ENCODE data around the gene DLGAP1. TPM values are rescaled to one million over a fixed set of nuclear protein-coding genes. Genes with fewer than 3 reads are reported as not detected.

DLGAP1 gene
- total RNA-seq, 4 donors from 2014 or later: 0.13 to 6.2 (median 0.53) TPM

DNA sequence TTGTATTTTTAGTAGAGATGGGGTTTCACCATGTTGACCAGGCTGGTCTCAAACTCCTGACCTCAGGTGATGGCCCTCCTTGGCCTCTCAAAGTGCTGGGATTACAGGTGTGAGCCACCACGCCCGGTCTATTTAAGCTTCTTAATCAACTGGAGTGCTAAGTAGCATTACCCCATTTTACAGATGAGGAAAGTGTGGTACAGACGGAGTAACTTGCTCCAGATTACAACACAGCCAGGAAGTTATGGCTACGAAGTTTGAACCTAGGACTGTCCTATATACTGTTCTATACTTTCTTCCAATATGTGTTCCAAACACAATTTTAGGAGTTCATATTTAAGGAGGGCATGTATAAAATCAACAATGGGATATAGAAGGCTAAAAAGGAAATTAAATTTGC, 807.5 kb downstream of the DLGAP1 start:
- ATAC-seq: no peak
- H3K36me3 ChIP-seq: no peaks in the 10 kb centered on the region

DNA sequence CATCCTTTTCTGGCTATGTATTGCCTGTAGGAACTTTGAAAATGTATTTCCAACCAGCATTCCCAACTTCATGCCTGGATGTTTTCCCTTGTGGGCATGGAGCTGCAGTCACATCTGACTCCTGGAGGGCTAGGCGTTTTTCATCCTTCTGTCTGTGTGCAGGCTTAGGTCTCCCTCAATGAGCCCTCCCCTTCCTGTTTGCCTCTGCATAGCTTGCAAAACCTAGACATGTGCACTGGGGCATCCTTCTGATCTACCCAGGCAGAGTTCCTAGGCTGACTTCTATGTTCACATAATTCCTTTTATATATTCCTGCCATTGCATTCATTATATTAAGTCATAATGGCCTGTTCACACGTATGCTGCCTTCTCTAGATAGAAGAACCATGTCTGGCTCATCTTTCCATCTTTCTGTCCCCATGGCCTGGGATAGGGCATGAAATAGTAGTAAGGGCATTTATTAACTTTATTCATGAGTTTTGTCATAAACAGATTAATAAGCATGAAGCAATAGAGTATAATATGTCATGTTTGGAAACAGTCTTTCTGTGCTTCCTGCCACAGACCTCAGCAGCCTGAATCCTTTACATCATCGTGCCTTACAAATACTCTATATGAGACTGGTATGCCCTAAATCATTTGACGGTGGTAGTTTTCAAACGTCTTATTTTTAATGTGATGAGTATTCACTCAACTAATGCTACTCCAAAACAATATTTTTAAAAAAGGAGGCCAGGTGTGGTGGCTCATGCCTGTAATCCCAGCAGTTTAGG, 809.5 kb downstream of the DLGAP1 start:
- Histone ChIP-seq H3K4me1 (no peaks in the 10 kb centered on the region), H3K36me3 (no peaks in the 10 kb centered on the region), H3K27ac (no peak overlapping the region), H3K9me3 (no peaks in the 10 kb centered on the region), H3K27me3 (no peaks in the 10 kb centered on the region), H3K4me3 (no peak overlapping the region)
- DNase-seq (no peak), ATAC-seq (no peak)
- intact Hi-C loops (cut with DNase I; ENCODE audit: low total_unique reads): no loop called here
- TF ChIP-seq, protein P1, sequence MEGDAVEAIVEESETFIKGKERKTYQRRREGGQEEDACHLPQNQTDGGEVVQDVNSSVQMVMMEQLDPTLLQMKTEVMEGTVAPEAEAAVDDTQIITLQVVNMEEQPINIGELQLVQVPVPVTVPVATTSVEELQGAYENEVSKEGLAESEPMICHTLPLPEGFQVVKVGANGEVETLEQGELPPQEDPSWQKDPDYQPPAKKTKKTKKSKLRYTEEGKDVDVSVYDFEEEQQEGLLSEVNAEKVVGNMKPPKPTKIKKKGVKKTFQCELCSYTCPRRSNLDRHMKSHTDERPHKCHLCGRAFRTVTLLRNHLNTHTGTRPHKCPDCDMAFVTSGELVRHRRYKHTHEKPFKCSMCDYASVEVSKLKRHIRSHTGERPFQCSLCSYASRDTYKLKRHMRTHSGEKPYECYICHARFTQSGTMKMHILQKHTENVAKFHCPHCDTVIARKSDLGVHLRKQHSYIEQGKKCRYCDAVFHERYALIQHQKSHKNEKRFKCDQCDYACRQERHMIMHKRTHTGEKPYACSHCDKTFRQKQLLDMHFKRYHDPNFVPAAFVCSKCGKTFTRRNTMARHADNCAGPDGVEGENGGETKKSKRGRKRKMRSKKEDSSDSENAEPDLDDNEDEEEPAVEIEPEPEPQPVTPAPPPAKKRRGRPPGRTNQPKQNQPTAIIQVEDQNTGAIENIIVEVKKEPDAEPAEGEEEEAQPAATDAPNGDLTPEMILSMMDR (IDR thresholded peaks at IDR 0.05 in 4 of 5, conservative IDR thresholded peaks at IDR 0.05 in 1 of 5): no peak
- no peak for TF ChIP-seq POLR2A (IDR thresholded peaks at IDR 0.05)
- in situ Hi-C loops (cut with MboI; ENCODE audit: low sequenced_read_pairs in 4 of 4): no loop called here

More for the DNA sequence above, 807.5 kb downstream of the DLGAP1 start:
- Histone ChIP-seq H3K4me3 (no peak overlapping the region), H3K27ac (no peak overlapping the region), H3K4me1 (no peaks in the 10 kb centered on the region), H3K9me3 (no peaks in the 10 kb centered on the region), H3K27me3 (no peaks in the 10 kb centered on the region)
- no peak for TF ChIP-seq POLR2A (IDR thresholded peaks at IDR 0.05)
- TF ChIP-seq, protein P1 (IDR thresholded peaks at IDR 0.05 in 4 of 5, conservative IDR thresholded peaks at IDR 0.05 in 1 of 5): no peak
- intact Hi-C loops (cut with DNase I; ENCODE audit: low total_unique reads) (no loop called here), in situ Hi-C loops (cut with MboI; ENCODE audit: low sequenced_read_pairs in 4 of 4) (no loop called here)
- no peak for DNase-seq

DNA sequence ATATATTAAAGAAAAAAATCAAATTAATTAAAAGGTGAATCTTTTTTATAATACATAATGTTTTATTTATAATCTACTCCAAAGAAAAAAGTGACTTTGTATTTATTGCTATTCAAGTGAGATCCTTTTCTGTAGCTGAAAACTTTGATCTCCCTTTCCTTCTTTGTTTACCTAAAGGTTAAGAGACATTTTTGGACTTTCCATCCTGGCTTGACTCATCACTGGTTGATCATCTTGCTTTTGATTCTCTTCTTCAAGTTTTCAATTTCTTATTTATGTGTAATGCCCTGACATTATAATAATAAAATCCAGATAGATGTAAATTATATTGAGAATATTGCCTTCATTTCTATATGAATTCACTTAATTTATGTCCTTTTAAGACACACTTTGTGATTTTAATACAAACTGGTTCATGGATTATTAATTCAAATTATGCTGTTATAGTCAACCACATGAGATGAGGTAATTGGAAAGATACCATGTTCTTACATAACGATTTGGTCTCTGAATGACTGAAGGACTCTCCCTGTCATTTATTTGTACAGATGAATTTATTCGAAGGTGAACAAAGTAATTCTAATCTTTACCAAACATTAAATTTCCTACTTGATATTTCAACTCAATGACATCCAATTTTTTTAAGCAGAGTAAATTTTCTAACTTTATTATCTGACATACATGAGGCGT, 820.7 kb downstream of the DLGAP1 start:
- Histone ChIP-seq H3K9me3 (no peaks in the 10 kb centered on the region), H3K4me1 (no peaks in the 10 kb centered on the region), H3K36me3 (no peaks in the 10 kb centered on the region), H3K4me3 (no peak overlapping the region), H3K27ac (no peak overlapping the region), H3K27me3 (no peaks in the 10 kb centered on the region)
- ATAC-seq: no peak
- DNase-seq: no peak
- TF ChIP-seq, protein P1 (IDR thresholded peaks at IDR 0.05 in 4 of 5, conservative IDR thresholded peaks at IDR 0.05 in 1 of 5): no peak
- intact Hi-C loops (cut with DNase I; ENCODE audit: low total_unique reads): no loop called here
- in situ Hi-C loops (cut with MboI; ENCODE audit: low sequenced_read_pairs in 4 of 4): no loop called here

DNA sequence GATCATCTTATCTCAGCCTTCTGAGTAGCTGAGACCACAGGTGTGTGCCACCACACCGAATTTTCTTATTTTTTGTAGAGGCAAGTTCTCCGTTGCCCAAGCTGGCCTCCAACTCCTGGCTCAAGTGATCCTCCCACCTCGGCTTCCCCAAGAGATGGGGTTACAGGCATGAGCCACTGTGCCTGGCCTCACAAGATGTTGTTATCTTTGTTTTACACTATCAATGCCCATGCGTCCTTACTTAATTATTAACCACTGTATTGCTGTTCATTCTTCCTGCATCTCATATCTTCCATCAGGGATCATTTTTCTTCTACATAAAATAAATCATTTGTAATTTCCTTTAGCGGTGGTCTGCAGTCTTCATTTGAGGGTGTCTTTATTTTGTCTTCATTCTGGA, 823.2 kb downstream of the DLGAP1 start:
- in situ Hi-C loops (cut with MboI; ENCODE audit: low sequenced_read_pairs in 4 of 4): no loop called here
- H3K4me1 ChIP-seq: no peaks in the 10 kb centered on the region
- no peak overlapping the region for H3K4me3 ChIP-seq

DNA sequence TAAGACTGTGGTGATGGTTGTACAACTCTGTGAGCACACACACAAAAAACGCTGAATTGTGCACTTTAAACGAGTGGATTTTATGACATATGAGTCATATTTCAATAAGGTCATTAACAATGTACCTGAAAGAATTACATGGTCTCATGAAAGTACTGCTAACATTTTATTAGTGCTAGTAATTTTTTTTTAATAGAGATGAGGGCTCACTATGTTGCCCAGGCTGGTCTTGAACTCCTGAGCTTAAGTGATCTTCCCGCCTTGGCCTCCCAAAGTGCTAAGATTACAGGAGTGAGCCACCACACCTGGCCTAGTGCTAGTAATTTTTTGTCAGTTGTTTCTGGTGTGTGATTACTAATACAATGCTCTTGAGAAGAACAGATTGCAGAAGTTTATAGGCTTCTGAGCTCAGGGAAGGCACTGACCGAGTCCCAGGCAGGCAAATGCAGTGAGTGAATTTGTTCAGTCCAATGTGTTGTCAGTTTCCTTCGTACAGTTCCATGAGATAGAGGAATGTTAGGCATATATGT, 828.1 kb downstream of the DLGAP1 start:
- intact Hi-C loops (cut with DNase I; ENCODE audit: low total_unique reads): no loop called here
- no peak overlapping the region for H3K4me3 ChIP-seq
- in situ Hi-C loops (cut with MboI; ENCODE audit: low sequenced_read_pairs in 4 of 4): no loop called here
- H3K27me3 ChIP-seq: no peaks in the 10 kb centered on the region
- H3K4me1 ChIP-seq: peaks cover 13 to 15% of the 10 kb centered on the region in 2 donors
- no peak for DNase-seq
- no peak for ATAC-seq
- no peak overlapping the region for H3K27ac ChIP-seq
- TF ChIP-seq POLR2A (IDR thresholded peaks at IDR 0.05): no peak
- TF ChIP-seq, protein P1 (IDR thresholded peaks at IDR 0.05 in 4 of 5, conservative IDR thresholded peaks at IDR 0.05 in 1 of 5): no peak
- no peaks in the 10 kb centered on the region for H3K36me3 ChIP-seq
- H3K9me3 ChIP-seq: no peaks in the 10 kb centered on the region

More for the DNA sequence above, 823.2 kb downstream of the DLGAP1 start:
- Histone ChIP-seq H3K27me3 (no peaks in the 10 kb centered on the region), H3K36me3 (no peaks in the 10 kb centered on the region), H3K27ac (no peak overlapping the region), H3K9me3 (no peaks in the 10 kb centered on the region)
- intact Hi-C loops (cut with DNase I; ENCODE audit: low total_unique reads): no loop called here
- ATAC-seq (no peak), DNase-seq (no peak)
- no peak for TF ChIP-seq POLR2A (IDR thresholded peaks at IDR 0.05)
